Measurements from ENCODE around the gene OPRM1.

Gene OPRM1

DNA sequence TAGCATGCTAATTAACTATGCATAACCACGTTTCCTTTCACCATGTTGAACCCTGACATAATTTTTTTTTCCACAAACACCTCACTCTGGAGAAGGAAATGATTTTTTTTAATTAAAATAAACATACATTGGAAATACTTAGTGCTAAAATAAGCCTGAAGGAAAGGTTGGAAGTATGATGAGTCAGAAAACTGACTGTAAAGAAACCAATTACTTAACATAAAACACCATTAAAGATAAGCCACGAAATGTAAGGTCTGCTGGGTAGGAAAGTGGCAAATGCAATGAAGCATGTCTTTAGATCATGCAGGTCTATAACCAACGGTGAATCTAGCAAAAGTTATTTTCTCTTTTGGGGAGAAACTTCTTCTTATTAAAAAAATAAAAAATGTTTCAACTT is 47.5 kb downstream of the OPRM1 start:
- DNase-seq, result no peak

GRCh38 chr6:154092326-154092962 is 53.4 kb downstream of the OPRM1 start:
- DNase-seq, result no peak

GRCh38 chr6:154093231-154094044 is 54.4 kb downstream of the OPRM1 start:
- no peak for DNase-seq

GRCh38 chr6:154095571-154095970 is 56.5 kb downstream of the OPRM1 start:
- DNase-seq, result no peak

DNA sequence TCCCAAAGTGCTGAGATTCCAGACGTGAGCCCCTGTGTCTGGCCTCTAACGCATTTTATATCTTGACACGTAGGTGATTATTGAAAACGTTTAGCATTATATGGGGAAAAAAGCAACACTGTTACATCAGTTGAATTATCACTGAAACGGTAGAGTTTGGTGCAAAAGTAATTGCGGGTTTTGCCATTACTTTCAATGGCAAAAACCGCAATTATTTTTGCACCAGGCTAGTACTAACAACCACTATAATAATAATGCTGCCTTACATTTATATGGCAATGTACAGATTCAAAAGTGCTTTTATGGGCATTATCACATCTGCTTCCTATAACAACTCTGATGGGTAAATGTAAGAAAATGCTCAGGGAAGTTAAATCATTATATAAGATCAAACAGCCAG is 57.3 kb downstream of the OPRM1 start:
- DNase-seq, result no peak

DNA sequence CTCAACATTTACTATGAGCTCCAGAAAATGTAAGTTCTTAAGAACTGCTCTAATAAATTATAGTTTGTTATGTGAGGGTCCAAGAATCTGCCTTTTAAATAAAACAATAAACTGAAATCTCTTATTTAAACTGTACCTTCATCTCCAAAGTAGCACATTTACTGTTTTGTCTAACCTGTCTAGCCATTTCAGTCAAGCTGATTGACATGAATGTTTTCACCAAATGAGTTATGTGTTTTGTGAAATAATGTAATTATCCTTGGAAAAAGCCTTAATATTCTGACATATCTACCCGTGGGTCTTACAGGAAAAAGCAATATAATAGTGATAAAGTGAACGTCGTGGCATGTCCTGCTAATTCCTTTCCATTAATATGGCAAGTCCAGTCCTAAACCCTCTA is 57.8 kb downstream of the OPRM1 start:
- no peak for DNase-seq

- no peak for DNase-seq
Measured at GRCh38 chr6:154099211-154099610, 60.2 kb downstream of the OPRM1 start.

GRCh38 chr6:154106251-154106650 is 67.2 kb downstream of the OPRM1 start:
- no peak for DNase-seq

GRCh38 chr6:154111025-154111424 is 72.0 kb downstream of the OPRM1 start:
- DNase-seq, result no peak

GRCh38 chr6:154112181-154112809 is 73.3 kb downstream of the OPRM1 start:
- no peak for DNase-seq

DNA sequence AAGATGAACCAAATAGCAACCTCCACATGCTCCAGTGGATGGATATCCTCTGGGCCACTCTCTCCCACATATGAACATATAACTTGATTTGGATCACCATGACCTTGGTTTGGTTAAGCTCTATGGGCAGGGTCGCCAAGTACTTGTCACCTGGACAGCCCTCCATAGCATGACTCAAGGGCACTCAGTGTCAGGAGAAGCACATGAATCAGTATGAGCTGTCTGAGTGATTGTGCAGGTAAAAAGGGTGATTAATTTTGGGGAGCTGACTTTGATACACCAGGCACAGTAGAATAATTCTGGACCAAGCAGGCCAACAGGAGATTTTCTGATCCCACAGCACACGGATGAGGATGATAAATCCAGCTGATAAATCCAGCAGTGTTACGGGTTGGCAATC is 74.4 kb downstream of the OPRM1 start:
- no peak for DNase-seq

DNA sequence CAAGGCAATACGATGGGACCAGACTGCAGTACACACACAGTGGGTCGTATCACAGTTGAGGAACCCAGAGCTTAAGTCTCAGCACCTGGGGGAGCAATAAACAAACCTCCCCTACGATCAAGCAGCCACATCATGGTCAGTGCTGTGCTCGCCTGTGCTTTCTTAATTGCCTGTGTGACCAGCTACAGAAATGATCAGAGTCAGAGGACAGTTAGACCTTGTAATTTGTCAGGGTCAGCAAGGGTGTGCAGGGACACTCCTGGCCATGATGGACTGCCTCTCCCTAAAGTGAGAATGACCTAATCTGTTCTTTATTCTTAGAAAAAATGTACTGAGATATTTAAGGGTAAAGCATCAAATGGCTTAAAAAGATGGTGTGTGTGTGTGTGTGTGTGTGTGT is 78.4 kb downstream of the OPRM1 start:
- no peak for DNase-seq

DNA sequence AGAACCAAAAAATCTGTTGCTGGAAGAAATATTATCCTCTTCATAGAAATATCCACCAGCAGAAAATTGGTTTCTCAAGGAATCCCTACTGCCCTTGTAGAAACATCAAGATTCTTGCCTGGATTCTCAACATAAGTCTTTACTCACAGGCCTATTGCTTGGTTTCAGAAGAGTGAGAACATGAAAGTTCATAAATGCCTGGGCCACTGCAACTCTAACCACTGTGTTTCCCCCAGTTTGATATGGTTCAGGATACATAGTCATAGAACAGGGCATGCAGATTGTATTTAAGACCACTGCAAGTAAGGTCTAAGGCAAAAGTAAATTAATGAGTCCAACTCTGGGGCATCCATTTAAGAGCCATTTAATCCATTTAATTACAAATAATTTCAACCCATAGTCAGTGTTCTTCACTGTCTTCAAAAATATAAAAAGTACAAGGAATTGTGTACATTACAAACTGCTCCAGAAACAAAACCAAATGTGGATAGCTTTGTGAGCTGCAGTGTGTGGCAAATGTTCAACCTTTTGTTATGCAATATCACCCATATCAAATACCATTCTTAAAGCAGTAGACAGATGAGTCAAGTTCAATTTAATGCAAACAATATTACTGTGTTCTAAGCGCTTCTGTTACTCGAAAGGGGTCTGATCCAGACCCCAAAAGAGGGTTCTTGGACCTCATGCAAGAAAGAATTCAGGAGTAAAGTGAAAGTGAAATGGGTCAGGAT is 83.3 kb downstream of the OPRM1 start:
- no peak for DNase-seq

DNA sequence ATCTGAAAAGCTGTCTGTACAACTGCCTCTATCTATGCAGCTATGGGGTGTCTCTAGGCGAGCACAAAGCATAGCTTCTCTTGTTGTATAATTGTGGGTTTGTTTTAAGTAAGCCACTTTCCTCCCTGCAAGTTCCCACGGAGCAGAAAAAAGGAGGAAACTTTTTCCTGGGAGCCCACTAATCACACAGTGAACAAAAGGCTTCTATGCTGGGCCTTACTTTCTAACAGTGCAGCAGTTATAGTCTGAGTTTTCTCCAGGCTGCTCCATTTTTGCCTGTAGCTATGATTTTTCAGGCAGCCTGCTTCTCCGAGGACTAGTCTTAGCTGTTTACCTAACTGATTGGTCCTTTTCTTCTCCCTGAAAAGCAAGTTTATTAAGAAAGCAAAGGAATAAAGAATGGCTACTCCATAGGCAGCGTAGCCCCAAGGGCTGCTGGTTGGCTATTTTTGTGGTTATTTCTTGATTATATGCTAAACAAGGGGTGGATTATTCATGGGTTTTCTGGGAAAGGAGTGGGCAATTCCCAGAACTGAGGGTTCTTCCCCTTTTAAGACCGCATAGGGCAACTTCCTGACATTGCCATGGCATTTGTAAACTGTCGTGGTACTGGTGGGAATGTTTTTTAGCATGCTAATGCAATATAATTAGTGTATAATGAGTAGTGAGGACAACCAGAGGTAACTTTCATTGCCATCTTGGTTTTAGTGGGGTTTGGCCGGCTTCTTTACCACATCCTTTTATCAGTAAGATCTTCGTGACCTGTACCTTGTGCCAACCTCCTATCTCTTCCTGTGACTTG is 84.3 kb downstream of the OPRM1 start:
- no peak for DNase-seq

DNA sequence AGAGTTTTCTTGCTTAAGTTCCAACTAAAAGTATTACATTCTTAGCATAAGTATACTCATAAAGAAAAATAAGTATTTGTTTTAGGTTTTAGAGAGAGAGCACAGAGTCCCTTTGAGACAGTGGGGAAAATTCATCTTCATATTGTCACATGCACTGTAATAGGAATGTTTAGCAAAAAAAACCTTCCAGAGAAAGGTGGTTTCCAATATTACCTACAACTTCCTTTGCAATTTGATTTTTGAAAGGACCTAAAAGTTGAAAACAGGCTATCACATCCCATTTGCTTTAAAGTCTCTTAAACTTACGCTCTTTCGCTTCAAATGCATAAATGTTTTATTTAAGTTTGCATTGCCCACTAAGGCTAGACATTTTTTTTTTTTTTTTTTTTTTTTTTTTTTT is 86.4 kb downstream of the OPRM1 start:
- DNase-seq, result no peak

GRCh38 chr6:154127657-154128056 is 88.6 kb downstream of the OPRM1 start:
- peak; percentile 83 for DNase-seq

GRCh38 chr6:154134471-154135147 is 95.6 kb downstream of the OPRM1 start:
- no peak for DNase-seq

DNA sequence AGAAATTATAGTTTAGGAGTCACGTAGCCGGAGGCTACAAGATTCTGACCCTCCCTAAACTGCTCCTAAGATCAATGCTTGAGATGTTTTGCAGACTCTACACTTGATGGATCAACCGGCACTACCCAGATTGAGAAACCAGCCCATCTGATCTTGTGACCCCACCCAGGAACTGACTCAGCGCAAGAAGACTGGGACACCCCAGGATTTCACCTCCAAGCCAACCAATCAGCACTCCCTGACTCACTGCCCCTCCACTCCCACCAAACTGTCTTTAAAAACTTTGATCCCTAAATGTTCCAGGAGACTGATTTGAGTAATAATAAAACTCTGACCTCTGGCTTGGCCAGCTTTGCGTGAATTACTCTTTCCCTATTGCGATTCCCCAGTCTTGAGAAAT is 99.8 kb downstream of the OPRM1 start:
- no peak for DNase-seq

- DNase-seq, result no peak
Measured at GRCh38 chr6:154139892-154140291, 100.9 kb downstream of the OPRM1 start.

DNA sequence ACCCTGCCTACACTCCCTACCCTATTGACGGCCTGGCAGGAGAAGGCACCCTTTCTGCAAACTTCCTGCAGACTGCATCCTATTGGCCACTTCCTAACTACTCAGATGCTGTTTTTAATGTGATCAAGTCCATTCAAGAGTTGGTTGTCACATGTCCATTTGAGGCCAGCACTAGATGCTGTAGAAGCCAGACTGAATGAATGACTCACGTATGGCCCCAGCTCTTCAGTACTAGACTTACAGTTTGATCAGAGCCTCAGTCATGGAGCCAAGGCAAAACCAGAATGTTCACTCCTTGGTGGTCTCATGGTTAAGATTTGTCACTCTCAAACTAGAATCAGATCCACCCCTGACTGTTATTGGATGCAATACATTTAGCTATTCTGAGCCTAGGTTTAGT is 101.7 kb downstream of the OPRM1 start:
- DNase-seq, result no peak

DNA sequence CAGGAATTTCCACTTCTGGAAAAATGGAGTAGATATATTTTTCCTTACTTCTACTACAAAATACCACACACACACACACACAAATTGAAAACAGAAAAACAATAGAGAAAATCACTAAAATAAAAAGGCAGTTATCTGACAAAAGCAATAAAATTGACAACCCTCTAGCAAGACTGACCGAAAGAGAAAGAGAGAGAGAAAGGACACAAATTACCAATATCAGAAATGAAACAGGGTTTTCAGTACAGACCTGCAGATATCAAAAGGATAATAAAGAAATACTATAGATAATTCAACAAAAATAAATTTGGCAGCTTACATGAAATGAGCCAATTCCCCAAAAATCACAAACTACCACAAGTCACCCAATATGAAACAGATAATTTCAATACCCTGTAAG is 104.7 kb downstream of the OPRM1 start:
- DNase-seq, result no peak

- peak; percentile 76 for DNase-seq
Measured at GRCh38 chr6:154154389-154154967, 115.4 kb downstream of the OPRM1 start.
